ENCODE data around the gene SAMSN1. TPM values are rescaled to one million over a fixed set of nuclear protein-coding genes. Genes with fewer than 3 reads are reported as not detected.
A peak's percentile ranks its signal among the peaks of the same experiment; 100 is the strongest.

Gene SAMSN1
- total and polyA plus RNA-seq, 9 of the 15 experiments (the other 6 are each of a cell fraction or from before 2014, with no cell fraction given): 101 to 223 (median 159) TPM

GRCh38 chr21:14454016-14455009, 91.8 kb downstream of the SAMSN1 start (continued):
- no peak for TF ChIP-seq JUN (IDR thresholded peaks at IDR 0.05; ENCODE audit: borderline replicate concordance, low read depth, low read length)
- TF ChIP-seq JUN (CRISPR knock-in tag; IDR thresholded peaks at IDR 0.05; ENCODE audit: borderline replicate concordance): no peak
- TF ChIP-seq, protein P1, sequence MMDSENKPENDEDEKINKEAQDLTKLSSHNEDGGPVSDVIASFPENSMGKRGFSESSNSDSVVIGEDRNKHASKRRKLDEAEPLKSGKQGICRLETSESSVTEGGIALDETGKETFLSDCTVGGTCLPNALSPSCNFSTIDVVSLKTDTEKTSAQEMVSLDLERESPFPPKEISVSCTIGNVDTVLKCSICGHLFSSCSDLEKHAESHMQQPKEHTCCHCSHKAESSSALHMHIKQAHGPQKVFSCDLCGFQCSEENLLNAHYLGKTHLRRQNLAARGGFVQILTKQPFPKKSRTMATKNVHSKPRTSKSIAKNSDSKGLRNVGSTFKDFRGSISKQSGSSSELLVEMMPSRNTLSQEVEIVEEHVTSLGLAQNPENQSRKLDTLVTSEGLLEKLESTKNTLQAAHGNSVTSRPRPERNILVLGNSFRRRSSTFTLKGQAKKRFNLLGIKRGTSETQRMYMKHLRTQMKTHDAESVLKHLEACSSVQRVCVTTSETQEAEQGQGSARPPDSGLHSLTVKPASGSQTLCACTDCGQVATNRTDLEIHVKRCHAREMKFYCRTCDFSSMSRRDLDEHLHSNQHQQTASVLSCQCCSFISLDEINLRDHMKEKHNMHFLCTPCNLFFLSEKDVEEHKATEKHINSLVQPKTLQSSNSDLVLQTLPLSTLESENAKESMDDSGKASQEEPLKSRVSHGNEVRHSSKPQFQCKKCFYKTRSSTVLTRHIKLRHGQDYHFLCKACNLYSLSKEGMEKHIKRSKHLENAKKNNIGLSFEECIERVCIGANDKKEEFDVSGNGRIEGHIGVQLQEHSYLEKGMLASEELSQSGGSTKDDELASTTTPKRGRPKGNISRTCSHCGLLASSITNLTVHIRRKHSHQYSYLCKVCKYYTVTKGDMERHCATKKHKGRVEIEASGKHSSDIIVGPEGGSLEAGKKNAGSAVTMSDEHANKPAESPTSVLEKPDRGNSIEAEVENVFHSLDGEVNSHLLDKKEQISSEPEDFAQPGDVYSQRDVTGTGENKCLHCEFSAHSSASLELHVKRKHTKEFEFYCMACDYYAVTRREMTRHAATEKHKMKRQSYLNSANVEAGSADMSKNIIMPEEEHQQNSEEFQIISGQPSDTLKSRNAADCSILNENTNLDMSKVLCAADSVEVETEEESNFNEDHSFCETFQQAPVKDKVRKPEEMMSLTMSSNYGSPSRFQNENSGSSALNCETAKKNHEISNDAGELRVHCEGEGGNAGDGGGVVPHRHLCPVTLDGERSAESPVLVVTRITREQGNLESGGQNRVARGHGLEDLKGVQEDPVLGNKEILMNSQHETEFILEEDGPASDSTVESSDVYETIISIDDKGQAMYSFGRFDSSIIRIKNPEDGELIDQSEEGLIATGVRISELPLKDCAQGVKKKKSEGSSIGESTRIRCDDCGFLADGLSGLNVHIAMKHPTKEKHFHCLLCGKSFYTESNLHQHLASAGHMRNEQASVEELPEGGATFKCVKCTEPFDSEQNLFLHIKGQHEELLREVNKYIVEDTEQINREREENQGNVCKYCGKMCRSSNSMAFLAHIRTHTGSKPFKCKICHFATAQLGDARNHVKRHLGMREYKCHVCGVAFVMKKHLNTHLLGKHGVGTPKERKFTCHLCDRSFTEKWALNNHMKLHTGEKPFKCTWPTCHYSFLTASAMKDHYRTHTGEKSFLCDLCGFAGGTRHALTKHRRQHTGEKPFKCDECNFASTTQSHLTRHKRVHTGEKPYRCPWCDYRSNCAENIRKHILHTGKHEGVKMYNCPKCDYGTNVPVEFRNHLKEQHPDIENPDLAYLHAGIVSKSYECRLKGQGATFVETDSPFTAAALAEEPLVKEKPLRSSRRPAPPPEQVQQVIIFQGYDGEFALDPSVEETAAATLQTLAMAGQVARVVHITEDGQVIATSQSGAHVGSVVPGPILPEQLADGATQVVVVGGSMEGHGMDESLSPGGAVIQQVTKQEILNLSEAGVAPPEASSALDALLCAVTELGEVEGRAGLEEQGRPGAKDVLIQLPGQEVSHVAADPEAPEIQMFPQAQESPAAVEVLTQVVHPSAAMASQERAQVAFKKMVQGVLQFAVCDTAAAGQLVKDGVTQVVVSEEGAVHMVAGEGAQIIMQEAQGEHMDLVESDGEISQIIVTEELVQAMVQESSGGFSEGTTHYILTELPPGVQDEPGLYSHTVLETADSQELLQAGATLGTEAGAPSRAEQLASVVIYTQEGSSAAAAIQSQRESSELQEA (IDR thresholded peaks at IDR 0.05; ENCODE audit: low read depth): no peak
- no peak for TF ChIP-seq PHTF2 (CRISPR knock-in tag; IDR thresholded peaks at IDR 0.05)
- TF ChIP-seq SMAD2 (IDR thresholded peaks at IDR 0.05; ENCODE audit: low read depth, low read length): no peak
- no peak for TF ChIP-seq KDM4B (IDR thresholded peaks at IDR 0.05; ENCODE audit: borderline replicate concordance in 2 of 2, low read depth in 1 of 2)
- TF ChIP-seq, protein P2, sequence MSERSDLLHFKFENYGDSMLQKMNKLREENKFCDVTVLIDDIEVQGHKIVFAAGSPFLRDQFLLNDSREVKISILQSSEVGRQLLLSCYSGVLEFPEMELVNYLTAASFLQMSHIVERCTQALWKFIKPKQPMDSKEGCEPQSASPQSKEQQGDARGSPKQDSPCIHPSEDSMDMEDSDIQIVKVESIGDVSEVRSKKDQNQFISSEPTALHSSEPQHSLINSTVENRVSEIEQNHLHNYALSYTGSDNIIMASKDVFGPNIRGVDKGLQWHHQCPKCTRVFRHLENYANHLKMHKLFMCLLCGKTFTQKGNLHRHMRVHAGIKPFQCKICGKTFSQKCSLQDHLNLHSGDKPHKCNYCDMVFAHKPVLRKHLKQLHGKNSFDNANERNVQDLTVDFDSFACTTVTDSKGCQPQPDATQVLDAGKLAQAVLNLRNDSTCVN (CRISPR knock-in tag; IDR thresholded peaks at IDR 0.05): no peak
- TF ChIP-seq, protein P3, sequence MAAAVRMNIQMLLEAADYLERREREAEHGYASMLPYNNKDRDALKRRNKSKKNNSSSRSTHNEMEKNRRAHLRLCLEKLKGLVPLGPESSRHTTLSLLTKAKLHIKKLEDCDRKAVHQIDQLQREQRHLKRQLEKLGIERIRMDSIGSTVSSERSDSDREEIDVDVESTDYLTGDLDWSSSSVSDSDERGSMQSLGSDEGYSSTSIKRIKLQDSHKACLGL (CRISPR knock-in tag; IDR thresholded peaks at IDR 0.05; ENCODE audit: borderline replicate concordance, poor library complexity, severe bottlenecking): no peak
- peak; percentile 87 for TF ChIP-seq HDAC3 (IDR thresholded peaks at IDR 0.05; ENCODE audit: borderline replicate concordance, partially characterized antibody)
- TF ChIP-seq ZC3H11A (IDR thresholded peaks at IDR 0.05; ENCODE audit: low read depth, low read length): 0 out of 2 replicates have a peak, but pooled peaks have one; percentile 72
- TF ChIP-seq ZNF740 (CRISPR knock-in tag; IDR thresholded peaks at IDR 0.05): no peak
- TF ChIP-seq ZNF740 (tag; IDR thresholded peaks at IDR 0.05): no peak
- TF ChIP-seq, protein P4, sequence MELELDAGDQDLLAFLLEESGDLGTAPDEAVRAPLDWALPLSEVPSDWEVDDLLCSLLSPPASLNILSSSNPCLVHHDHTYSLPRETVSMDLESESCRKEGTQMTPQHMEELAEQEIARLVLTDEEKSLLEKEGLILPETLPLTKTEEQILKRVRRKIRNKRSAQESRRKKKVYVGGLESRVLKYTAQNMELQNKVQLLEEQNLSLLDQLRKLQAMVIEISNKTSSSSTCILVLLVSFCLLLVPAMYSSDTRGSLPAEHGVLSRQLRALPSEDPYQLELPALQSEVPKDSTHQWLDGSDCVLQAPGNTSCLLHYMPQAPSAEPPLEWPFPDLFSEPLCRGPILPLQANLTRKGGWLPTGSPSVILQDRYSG (tag; conservative IDR thresholded peaks at IDR 0.05; ENCODE audit: low read depth): peak; percentile 35; the same call in 1 of the 2 replicates

All from K562 (cell line).